Parathyroid adenoma (tissue), 2 donors: ENCODE measurements around the gene CCDC28B.
"Not testable (repeated sequence)": the region's sequence is repeated elsewhere in the genome, so short reads cannot be mapped to it uniquely, and the experiment has no call there.

Source experiments
- H2AFZ ChIP-seq: fragments of 300-600 bp; sonication (generic); one replicate; pipeline ENCODE4 v1.7.0; 2017; ENCODE audit warnings: antibody characterized with exemption, mild to moderate bottlenecking
- H3K27ac ChIP-seq: fragments of 300-600 bp; sonication (generic); one replicate; pipeline ENCODE4 v1.7.0; 2017
- H3K27me3 ChIP-seq: fragments of 300-600 bp; sonication (generic); one replicate; pipeline ENCODE4 v1.7.0; 2017; ENCODE audit warnings: low read length; ENCODE audit not compliant: control insufficient read depth, insufficient read depth
- H3K36me3 ChIP-seq: fragments of 300-600 bp; sonication (generic); one replicate; pipeline ENCODE4 v1.7.0; 2017; ENCODE audit warnings: low read length; ENCODE audit not compliant: control insufficient read depth, insufficient read depth
- H3K4me1 ChIP-seq: fragments of 300-600 bp; sonication (generic); one replicate; pipeline ENCODE4 v1.7.0; 2017; ENCODE audit warnings: control low read depth
- H3K4me2 ChIP-seq: fragments of 300-600 bp; sonication (generic); one replicate; pipeline ENCODE4 v1.7.0; 2017; ENCODE audit warnings: low read length
- H3K4me3 ChIP-seq: fragments of 300-600 bp; sonication (generic); one replicate; pipeline ENCODE4 v1.7.0; 2017; ENCODE audit warnings: low read depth, low read length
- H3K79me2 ChIP-seq: fragments of 300-600 bp; sonication (generic); one replicate; pipeline ENCODE4 v1.7.0; 2017; ENCODE audit warnings: control low read depth
- H3K9ac ChIP-seq: fragments of 300-600 bp; sonication (generic); one replicate; pipeline ENCODE4 v1.7.0; 2017; ENCODE audit warnings: mild to moderate bottlenecking
- H3K9me3 ChIP-seq: fragments of 300-600 bp; sonication (generic); one replicate; pipeline ENCODE4 v1.7.0; 2017; ENCODE audit warnings: low read length; ENCODE audit not compliant: control insufficient read depth
- CTCF ChIP-seq: fragments of 300-600 bp; sonication (generic); IDR thresholded peaks from one replicate; pipeline ENCODE4 v1.7.0; 2017; ENCODE audit warnings: antibody characterized with exemption, mild to moderate bottlenecking
- donor health status: primary hyperparathyroidism.

Gene CCDC28B

GRCh38 chr1:32200226-32201010 lies at the start of gene CCDC28B:
Gene CCDC28B (plus strand): TSS chr1:32200595. CDS start chr1:32201936, 1,341 bp downstream.
- Histone ChIP-seq H3K79me2 (no peaks in the 10 kb centered on the region), H3K9ac (no peak within 1 kb of the TSS), H3K27ac (peak within 1 kb of the TSS; percentile 88), H3K36me3 (no peaks in the 10 kb centered on the region), H3K4me1 (peaks cover 11% of the 10 kb centered on the region), H3K4me2 (peak within 1 kb of the TSS; percentile 91), H2AFZ (peak within 1 kb of the TSS; percentile 88), H3K9me3 (no peaks in the 10 kb centered on the region), H3K27me3 (no peaks in the 10 kb centered on the region), H3K4me3 (peak within 1 kb of the TSS; percentile 72)
- no peak for TF ChIP-seq CTCF

GRCh38 chr1:32150847-32151246 lies 49.5 kb upstream of the CCDC28B start:
- no peaks in the 10 kb centered on the region for H3K4me1 ChIP-seq
- no peaks in the 10 kb centered on the region for H3K9me3 ChIP-seq
- no peak overlapping the region for H3K4me2 ChIP-seq
- no peak overlapping the region for H2AFZ ChIP-seq
- H3K79me2 ChIP-seq: peaks cover 41% of the 10 kb centered on the region
- H3K27ac ChIP-seq: no peak overlapping the region
- no peak overlapping the region for H3K4me3 ChIP-seq
- H3K27me3 ChIP-seq: no peaks in the 10 kb centered on the region
- H3K36me3 ChIP-seq: no peaks in the 10 kb centered on the region
- H3K9ac ChIP-seq: no peak overlapping the region
- TF ChIP-seq CTCF: no peak

- H3K36me3 ChIP-seq: no peaks in the 10 kb centered on the region
- H2AFZ ChIP-seq: no peak overlapping the region
- no peak overlapping the region for H3K27ac ChIP-seq
- H3K9me3 ChIP-seq: no peaks in the 10 kb centered on the region
- TF ChIP-seq CTCF: no peak
- no peaks in the 10 kb centered on the region for H3K27me3 ChIP-seq
- H3K4me1 ChIP-seq: no peaks in the 10 kb centered on the region
- no peak overlapping the region for H3K4me3 ChIP-seq
- no peak overlapping the region for H3K9ac ChIP-seq
- peaks cover 41% of the 10 kb centered on the region for H3K79me2 ChIP-seq
- H3K4me2 ChIP-seq: no peak overlapping the region
Measured at GRCh38 chr1:32151319-32151787, 49.0 kb upstream of the CCDC28B start.

- Histone ChIP-seq H2AFZ (no peak overlapping the region), H3K4me2 (no peak overlapping the region), H3K9ac (no peak overlapping the region), H3K9me3 (no peaks in the 10 kb centered on the region), H3K27ac (no peak overlapping the region), H3K36me3 (no peaks in the 10 kb centered on the region), H3K4me3 (no peak overlapping the region), H3K27me3 (no peaks in the 10 kb centered on the region), H3K4me1 (no peaks in the 10 kb centered on the region), H3K79me2 (no peaks in the 10 kb centered on the region)
- TF ChIP-seq CTCF: no peak
Measured at GRCh38 chr1:32159189-32159588, 41.2 kb upstream of the CCDC28B start.

- no peaks in the 10 kb centered on the region for H3K27me3 ChIP-seq
- H3K9me3 ChIP-seq: no peaks in the 10 kb centered on the region
- no peak overlapping the region for H3K9ac ChIP-seq
- no peak for TF ChIP-seq CTCF
- no peak overlapping the region for H2AFZ ChIP-seq
- no peaks in the 10 kb centered on the region for H3K79me2 ChIP-seq
- H3K4me1 ChIP-seq: no peaks in the 10 kb centered on the region
- no peak overlapping the region for H3K4me3 ChIP-seq
- no peaks in the 10 kb centered on the region for H3K36me3 ChIP-seq
- no peak overlapping the region for H3K27ac ChIP-seq
- H3K4me2 ChIP-seq: no peak overlapping the region
Measured at GRCh38 chr1:32163405-32163804, 37.0 kb upstream of the CCDC28B start.

- not testable (repeated sequence) for H3K36me3 ChIP-seq, H3K4me3 ChIP-seq, H2AFZ ChIP-seq
Measured at GRCh38 chr1:32165633-32166032, 34.8 kb upstream of the CCDC28B start.

More at GRCh38 chr1:32165633-32166032, 34.8 kb upstream of the CCDC28B start:
- H3K9me3 ChIP-seq, H3K4me2 ChIP-seq, H3K27ac ChIP-seq, H3K27me3 ChIP-seq, H3K4me1 ChIP-seq, H3K9ac ChIP-seq, H3K79me2 ChIP-seq: not testable (repeated sequence)
